K562 (cell line): ENCODE results near the gene WDR54. TPM values are rescaled to one million over a fixed set of nuclear protein-coding genes. Genes with fewer than 3 reads are reported as not detected.

Experiments
- CREB1 ChIP-seq, 2 experiments: sonication (generic) in 1 of 2; formaldehyde crosslinking in 1 of 2; IDR thresholded peaks; 2 replicates each; pipeline versions ENCODE4 v1.6.1 to v1.8.0; 2012 to 2022; ENCODE audit warnings: inconsistent platforms in 1 of 2, mild to moderate bottlenecking in 1 of 2, missing genetic modification reagents in 1 of 2, moderate library complexity in 1 of 2
- ETV6 ChIP-seq, 3 experiments: fragments of 150-350 bp in 1 of 3; sonication (generic) in 1 of 3; formaldehyde crosslinking in 1 of 3; IDR thresholded peaks; 2 replicates each; pipeline versions ENCODE4 v1.6.1 to v1.8.0; 2014 to 2022; ENCODE audit warnings: borderline replicate concordance in 2 of 3, low read depth in 2 of 3, antibody characterized with exemption in 1 of 3, low read length in 1 of 3, mild to moderate bottlenecking in 1 of 3, missing genetic modification reagents in 1 of 3
- GATAD2A ChIP-seq: fragments of 450-650 bp; IDR thresholded peaks from 2 replicates; pipeline ENCODE4 v1.6.1; 2017
- GTF2B ChIP-seq: IDR thresholded peaks from 2 replicates; pipeline ENCODE4 v1.6.1; 2011; ENCODE audit not compliant: insufficient read length; ENCODE audit errors: extremely low read depth
- KLF16 ChIP-seq: IDR thresholded peaks from 2 replicates; pipeline ENCODE4 v1.6.1; 2016; ENCODE audit warnings: antibody characterized with exemption
- MBD1 ChIP-seq: fragments of 250-450 bp; sonication (Bioruptor Pico); IDR thresholded peaks from 2 replicates; pipeline ENCODE4 v1.8.0; 2022; ENCODE audit warnings: inconsistent platforms
- NFIC ChIP-seq: fragments of 450-650 bp; IDR thresholded peaks from 2 replicates; pipeline ENCODE4 v1.6.1; 2017; ENCODE audit warnings: mild to moderate bottlenecking, inconsistent platforms
- NR2C2 ChIP-seq, 2 experiments: fragments of 200-800 bp in 1 of 2; sonication (Bioruptor generic) in 1 of 2; sonication (generic) in 1 of 2; formaldehyde crosslinking in 1 of 2; IDR thresholded peaks; 2 replicates each; pipeline versions ENCODE4 v1.6.1 to v1.8.0; 2016 to 2022; ENCODE audit warnings: mild to moderate bottlenecking in 1 of 2, missing compliant biosample characterization in 1 of 2, missing genetic modification characterization in 1 of 2, missing genetic modification reagents in 1 of 2
- PML ChIP-seq: IDR thresholded peaks from 2 replicates; pipeline ENCODE4 v1.6.1; 2012; ENCODE audit warnings: low read length, inconsistent platforms
- SMARCA5 ChIP-seq: fragments of 450-650 bp; IDR thresholded peaks from 2 replicates; pipeline ENCODE4 v1.6.1; 2016
- SREBF2 ChIP-seq: sonication (generic); formaldehyde crosslinking; IDR thresholded peaks from 2 replicates; pipeline ENCODE4 v1.4.0; 2020; ENCODE audit warnings: mild to moderate bottlenecking, missing genetic modification reagents
- VEZF1 ChIP-seq: fragments of 200-800 bp; sonication (Bioruptor generic); IDR thresholded peaks from 2 replicates; pipeline ENCODE4 v1.6.1; 2017; ENCODE audit warnings: missing genetic modification characterization, missing compliant biosample characterization
- ZBTB33 ChIP-seq: sonication (generic); formaldehyde crosslinking; IDR thresholded peaks from 2 replicates; pipeline ENCODE4 v1.8.1; 2023; ENCODE audit warnings: mild to moderate bottlenecking, missing genetic modification reagents
- ZBTB9 ChIP-seq: fragments of 450-650 bp; formaldehyde crosslinking; IDR thresholded peaks from 2 replicates; pipeline ENCODE4 v1.4.0; 2020; ENCODE audit warnings: mild to moderate bottlenecking, moderate library complexity
- ZKSCAN3 ChIP-seq: fragments of 250-450 bp; sonication (Bioruptor Pico); IDR thresholded peaks from 2 replicates; pipeline ENCODE4 v1.4.0; 2020
- ZKSCAN8 ChIP-seq: fragments of 200-800 bp; sonication (Bioruptor generic); IDR thresholded peaks from 2 replicates; pipeline ENCODE4 v1.6.1; 2016; ENCODE audit warnings: missing genetic modification characterization, missing compliant biosample characterization
- polyA plus RNA-seq, 8 experiments: library from polyadenylated mRNA; depleted of rRNA in 4 of 8; stranded (reverse) in 5 of 8; unstranded in 3 of 8; fragments of >200 nt; fragmentation: Nextera tagmentation in 2 of 8; fragmentation: Illumina TruSeq in 1 of 8; extraction: Ambion mirVana in 2 of 8; extraction: Trizol in 1 of 8; gene quantifications; 2 replicates each; pipeline versions ENCODE4 v1.2.1 to v1.2.3, GENCODE V29; 2011 to 2014; ENCODE audit warnings: inconsistent platforms in 1 of 8, missing spikeins in 1 of 8
- total RNA-seq, 7 experiments: library from RNA; depleted of rRNA in 6 of 7; stranded (reverse); fragments of >200 nt in 6 of 7; fragmentation: Illumina TruSeq in 2 of 7; extraction: Trizol in 2 of 7; gene quantifications; 2 replicates each; pipeline versions ENCODE4 v1.2.1 to v1.2.3, GENCODE V29; 2011 to 2021; ENCODE audit warnings: low replicate concordance in 1 of 7

Gene WDR54
- total and polyA plus RNA-seq, 9 of the 15 experiments (the other 6 are each of a cell fraction or from before 2014, with no cell fraction given): 5.2 to 15.2 (median 7.4) TPM

GRCh38 chr2:74391580-74392448, 29.7 kb upstream of the WDR54 start (continued):
- TF ChIP-seq ZBTB33 (CRISPR knock-in tag) (peak; percentile 21; the same call in 1 of the 2 replicates), ZBTB9 (no peak), VEZF1 (CRISPR knock-in tag) (peak; percentile 96), ZKSCAN8 (CRISPR knock-in tag) (no peak), KLF16 (peak; percentile 77), ZKSCAN3 (CRISPR knock-in tag) (no peak), GATAD2A (no peak), GTF2B (no peak), MBD1 (CRISPR knock-in tag) (no peak), PML (0 out of 2 replicates have a peak, but pooled peaks have one; percentile 49), CREB1 (IDR thresholded peaks at IDR 0.05) (peak; percentile 45), CREB1 (CRISPR knock-in tag; IDR thresholded peaks at IDR 0.05) (no peak), SREBF2 (CRISPR knock-in tag) (no peak), NR2C2 (CRISPR knock-in tag; IDR thresholded peaks at IDR 0.05) (no peak), NR2C2 (tag; IDR thresholded peaks at IDR 0.05) (no peak; the same call in 1 of the 2 replicates), ETV6 (IDR thresholded peaks at IDR 0.05; ENCODE audit: borderline replicate concordance in 1 of 2, low read depth in 2 of 2, low read length in 1 of 2) (no peak), ETV6 (CRISPR knock-in tag; IDR thresholded peaks at IDR 0.05; ENCODE audit: borderline replicate concordance) (no peak), SMARCA5 (no peak), NFIC (peak; percentile 50; the same call in 1 of the 2 replicates)
